Tibial nerve (tissue), 3 donors: ENCODE measurements around the gene MRTFA.

ENCODE experiments used
- CTCF ChIP-seq, 5 experiments: fragments of 200-600 bp in 3 of 5; fragments of 450-650 bp in 2 of 5; sonication (generic) in 3 of 5; IDR thresholded peaks; one replicate each; pipeline ENCODE4 v1.5.1; 2016 to 2019; ENCODE audit warnings: antibody characterized with exemption in 5 of 5, mild to moderate bottlenecking in 3 of 5, moderate library complexity in 2 of 5
- POLR2A ChIP-seq, 2 donors: fragments of 450-650 bp; IDR thresholded peaks; one replicate each; pipeline ENCODE4 v1.6.1; 2017; ENCODE audit warnings: antibody characterized with exemption in 2 of 2, mild to moderate bottlenecking in 2 of 2, moderate library complexity in 2 of 2

GRCh38 chr22:40659166-40659565 is 22.6 kb upstream of the MRTFA start:
- no peak for TF ChIP-seq POLR2A (IDR thresholded peaks at IDR 0.05)
- no peak for TF ChIP-seq CTCF (IDR thresholded peaks at IDR 0.05)
